ENCODE data around the gene CD44.

Gene CD44

DNA sequence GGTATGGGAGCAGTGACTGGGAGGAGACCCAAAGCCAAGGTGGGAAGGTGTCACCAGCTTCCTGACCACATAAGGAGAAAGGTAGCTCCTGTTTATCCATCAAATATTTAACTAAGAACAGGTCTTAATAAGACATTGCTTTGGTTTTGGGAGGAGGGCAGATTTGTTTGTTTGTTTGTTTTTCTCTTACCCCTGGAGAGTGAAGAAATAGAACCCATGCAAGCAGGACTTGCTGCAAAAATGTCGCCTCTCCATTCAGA lies 26.2 kb upstream of the CD44 start:
- no peak for DNase-seq

GRCh38 chr11:35114906-35115687 lies 23.9 kb upstream of the CD44 start:
- DNase-seq, result no peak

GRCh38 chr11:35115688-35116030 lies 23.3 kb upstream of the CD44 start:
- no peak for DNase-seq

- DNase-seq, result no peak
Measured at GRCh38 chr11:35116245-35116644, 22.7 kb upstream of the CD44 start.

DNA sequence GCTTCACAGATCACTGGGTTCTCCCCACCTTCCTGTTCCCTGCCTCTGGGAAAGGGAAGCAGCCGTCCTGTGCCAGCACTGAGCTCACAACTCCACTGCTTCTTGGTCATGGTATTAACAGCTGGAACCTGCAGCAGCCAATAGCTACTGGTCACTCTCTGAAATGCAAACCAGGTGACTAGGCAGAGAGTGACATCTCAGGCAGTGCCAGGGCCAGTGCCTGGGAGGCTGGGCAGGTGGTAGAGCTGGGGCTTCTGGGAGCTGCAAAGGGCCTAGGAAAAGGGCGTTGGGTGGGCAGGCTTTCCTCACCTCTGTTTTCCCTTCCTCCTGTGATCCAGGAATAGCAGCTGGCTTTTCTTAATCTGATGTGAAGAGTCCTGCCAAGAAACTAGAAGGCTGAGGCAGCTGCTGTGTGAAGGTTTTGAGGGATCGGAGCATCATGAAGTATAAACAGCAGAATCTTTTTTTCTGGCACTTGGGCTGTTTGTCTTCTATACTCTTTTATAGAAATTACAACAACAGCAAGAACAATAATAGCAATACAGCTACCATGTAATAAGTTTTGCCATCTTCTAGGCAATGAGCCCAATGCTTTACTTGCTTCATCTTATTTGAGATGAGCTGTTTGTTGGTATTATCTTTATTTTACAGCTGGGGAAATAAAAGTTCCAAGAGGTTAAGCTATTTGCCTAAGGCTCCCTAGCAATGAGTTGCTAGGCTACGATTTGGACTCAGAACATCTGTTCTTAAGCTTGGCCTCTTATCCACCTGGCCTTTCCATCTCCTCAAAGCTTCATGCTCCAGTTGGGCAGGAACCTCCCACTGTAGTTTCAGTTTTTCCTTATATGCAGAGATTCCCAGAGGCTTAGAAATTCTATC lies 22.0 kb upstream of the CD44 start:
- no peak for DNase-seq

DNA sequence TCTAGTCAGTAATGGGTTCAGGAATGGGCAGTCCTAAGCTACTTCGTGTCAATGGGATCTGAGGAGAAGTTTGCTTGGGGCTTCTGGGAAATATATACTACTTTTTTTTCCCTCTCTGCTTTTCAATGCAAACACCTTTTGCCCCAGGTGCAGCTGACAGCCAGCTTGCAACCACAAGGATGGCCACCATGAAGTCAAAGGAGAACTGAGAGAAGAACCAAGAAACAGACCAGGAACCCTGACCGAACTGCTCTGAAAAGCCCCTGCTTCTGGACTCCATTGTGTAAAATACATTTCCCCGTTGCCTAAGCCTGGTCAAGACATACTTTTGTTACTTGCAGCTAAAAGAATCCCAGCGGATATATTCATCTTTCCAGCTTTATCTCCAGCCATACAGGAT lies 20.1 kb upstream of the CD44 start:
- DNase-seq, result no peak

DNA sequence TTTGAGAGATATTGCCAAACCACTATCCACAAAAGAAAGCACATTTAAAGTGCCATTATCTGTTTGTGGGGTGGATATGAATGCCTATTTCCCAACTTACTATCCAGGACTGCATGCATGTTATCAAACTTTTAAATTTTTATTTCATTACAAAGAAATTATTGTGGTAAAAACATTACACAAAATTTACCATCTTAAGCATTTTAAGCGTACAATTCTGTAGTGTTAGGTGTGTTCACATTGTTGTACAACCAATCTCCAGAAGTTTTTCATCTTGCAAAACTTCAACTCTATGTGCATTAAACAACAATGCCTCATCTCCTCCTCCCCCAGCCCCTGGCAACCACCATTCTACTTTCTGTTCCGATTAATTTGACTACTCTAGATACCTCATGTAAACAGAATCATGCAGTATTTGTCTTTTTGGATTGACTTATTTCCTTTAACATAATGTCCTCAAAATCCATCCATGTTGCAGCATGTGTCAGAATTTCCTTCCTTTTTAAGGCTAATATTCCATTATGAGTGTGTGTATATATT lies 17.6 kb upstream of the CD44 start:
- no peak for DNase-seq

DNA sequence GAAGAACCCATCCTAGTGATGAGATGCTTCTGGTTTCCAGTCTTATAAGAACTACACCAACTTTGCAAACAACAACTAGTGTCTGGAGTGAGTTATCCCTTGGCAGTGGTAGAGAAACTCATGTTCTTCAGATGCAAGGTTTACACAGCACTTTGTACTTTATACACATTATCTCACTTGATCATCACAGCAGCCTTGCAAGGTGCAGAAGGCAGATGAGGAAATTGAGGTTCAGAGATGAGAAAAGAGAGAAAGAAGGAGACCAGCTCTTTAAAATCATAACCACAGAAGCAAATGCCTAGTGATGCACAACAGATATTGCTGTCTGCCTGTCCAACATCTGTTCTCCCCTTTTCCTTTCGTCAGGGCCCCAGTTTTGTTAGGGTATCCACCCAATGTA lies 16.7 kb upstream of the CD44 start:
- DNase-seq, result no peak

DNA sequence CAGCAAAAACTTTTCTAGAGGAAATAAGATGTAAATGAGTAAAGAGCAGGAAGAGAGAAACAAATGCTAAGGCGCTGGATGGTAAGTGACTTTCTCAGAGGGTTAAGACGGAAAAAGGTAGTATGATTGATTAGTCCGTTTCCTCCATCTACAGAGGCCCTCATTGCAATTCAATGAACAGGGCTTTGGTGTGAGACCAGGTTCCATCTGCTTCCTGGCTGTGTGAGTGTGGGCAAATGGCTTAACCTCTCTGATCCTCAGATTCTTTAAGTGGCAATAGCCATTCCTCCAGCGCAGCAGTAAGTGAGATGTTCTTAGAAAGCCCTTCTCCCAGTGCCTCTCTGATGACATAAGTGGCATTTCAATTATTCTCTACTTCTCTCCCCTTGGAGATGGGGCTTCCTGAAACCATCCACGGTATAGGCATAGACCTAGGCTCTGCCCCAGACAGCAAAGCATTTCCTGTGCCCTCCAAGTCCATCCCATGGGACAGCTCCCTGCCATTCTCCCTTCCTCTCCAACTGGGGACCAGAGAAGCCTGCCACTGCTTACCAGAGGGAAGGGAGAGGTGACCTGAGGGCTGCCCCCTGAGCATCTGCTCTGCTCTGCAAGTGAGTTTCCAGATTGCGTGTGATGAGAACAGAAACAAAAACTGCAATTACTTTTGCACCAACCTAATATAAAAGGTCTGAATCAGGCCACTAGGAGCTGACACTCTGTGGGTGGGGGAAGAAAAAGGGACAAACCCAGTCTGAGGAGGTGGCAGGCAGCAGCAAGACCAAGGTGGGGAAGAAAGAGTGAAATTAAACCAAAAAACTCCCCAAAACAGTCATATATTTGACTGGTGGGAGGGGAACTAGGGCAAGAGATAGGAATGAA lies 12.7 kb upstream of the CD44 start:
- DNase-seq, result no peak

DNA sequence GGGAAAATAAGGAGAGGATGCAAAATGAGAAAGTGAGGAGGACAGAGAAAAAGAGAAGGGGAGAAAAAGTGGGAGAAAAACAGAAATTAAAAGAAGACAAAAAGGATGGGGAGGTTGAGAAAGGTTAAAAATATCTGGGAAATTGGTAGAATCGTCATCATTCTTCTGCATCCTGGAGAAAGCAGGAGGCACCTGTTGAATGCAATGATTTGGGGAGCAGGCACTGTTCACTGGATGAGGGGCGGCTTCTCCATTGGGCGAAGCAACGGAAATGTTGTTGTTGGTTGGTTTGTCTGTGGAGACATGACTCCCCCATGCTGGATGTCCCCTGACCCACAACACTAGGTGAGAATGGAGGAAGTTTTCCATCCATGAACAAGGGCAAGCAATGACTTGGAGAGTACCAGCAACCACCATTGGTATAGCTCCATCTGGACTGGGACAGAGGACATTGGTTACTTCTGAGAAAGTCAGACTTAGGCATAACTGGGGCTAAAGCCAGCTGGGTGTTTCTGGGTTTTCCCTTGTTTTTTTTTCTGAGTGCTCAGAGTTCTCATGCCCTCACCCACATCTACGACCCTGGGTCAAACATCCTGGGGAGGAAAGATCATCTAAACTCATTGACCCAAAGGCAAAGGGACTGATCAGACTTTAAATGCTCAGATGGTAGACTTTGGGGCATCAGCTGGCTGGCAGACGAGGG lies 11.9 kb upstream of the CD44 start:
- no peak for DNase-seq

GRCh38 chr11:35127619-35128018 lies 11.4 kb upstream of the CD44 start:
- DNase-seq, result no peak

DNA sequence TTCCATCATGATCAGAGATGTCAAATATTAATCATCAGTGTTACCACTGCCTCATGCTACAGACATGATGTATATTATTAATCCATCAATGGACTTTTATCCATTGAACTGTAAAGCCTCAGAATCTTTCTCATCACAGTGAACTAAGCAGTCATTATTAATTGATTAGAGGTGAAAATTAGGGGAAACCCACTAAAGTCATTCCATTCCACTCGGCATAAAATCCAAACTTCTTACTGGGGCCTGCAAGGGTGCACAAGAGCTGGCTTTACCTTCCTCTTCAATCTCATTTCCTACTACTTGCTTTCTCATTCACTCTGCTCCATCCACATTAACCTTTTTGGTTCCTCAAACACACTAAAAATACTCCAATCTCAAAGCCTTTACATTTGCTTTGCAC lies 7.9 kb upstream of the CD44 start:
- no peak for DNase-seq

DNA sequence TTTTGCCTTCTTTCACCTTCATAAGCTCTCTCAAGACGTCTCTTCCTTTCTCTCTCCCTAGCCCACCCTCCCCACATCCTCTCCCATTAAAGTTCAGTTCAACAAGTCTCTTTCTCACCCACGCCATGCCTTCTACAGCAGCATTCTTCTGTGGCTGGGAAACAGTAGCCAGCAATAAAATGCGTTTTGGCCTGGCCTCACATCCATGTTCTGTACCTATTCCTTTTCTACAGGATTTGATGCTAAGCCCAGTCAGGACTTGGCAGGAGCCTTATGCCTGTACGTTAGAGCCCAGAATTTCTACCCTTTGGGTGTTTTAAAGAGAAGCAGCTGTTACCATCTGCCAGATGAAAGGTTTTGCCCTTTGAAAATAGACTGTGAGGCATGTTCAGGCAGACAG lies 7.1 kb upstream of the CD44 start:
- DNase-seq, result peak; percentile 26

- DNase-seq, result no peak
Measured at GRCh38 chr11:35133656-35134055, 5.3 kb upstream of the CD44 start.

- DNase-seq, result no peak
Measured at GRCh38 chr11:35134403-35135148, 4.4 kb upstream of the CD44 start.

DNA sequence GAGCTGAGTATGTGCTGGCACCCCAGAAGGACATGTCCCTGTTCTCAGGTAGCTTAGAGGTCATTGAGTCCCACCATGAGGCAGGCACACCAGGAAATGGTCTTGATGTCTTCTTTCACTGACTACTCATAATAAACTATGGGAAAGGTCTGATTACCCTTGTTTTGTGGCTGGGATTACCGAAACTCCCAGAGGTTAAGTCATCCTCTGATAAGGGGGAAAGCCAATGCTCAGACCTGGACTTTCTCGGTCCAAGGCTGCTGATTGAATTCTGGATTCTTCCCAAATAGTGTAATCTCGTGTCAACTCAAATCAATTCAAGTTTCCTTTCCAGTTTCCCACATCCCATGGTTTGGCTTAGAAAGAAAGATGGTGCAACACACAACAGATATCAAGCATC lies 3.7 kb upstream of the CD44 start:
- no peak for DNase-seq

DNA sequence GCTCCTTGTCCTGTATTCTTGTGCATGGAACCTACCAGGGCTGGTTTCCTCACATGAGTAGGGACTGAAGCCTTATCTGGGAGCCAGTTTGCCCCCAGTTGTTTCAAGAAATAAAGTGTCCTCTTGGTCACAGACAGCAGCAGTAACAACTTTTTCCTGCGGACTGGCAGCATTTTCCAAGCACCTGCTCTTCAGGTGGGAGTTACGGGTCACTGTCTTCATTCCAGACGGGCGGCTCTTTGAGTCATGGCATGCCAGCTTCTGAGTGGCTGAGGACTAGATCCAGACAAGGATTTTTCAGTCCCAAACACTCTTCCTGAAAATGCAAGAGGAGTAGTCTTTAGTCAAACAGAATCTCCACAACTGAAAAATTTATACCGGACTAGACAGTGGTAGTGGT lies 2.7 kb upstream of the CD44 start:
- DNase-seq, result no peak

- no peak for DNase-seq
Measured at GRCh38 chr11:35138058-35138457, 913 bp upstream of the CD44 start.

DNA sequence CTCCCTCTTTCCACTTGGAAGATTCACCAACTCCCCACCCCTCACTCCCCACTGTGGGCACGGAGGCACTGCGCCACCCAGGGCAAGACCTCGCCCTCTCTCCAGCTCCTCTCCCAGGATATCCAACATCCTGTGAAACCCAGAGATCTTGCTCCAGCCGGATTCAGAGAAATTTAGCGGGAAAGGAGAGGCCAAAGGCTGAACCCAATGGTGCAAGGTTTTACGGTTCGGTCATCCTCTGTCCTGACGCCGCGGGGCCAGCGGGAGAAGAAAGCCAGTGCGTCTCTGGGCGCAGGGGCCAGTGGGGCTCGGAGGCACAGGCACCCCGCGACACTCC lies 397 bp upstream of the CD44 start:
- no peak for DNase-seq

DNA sequence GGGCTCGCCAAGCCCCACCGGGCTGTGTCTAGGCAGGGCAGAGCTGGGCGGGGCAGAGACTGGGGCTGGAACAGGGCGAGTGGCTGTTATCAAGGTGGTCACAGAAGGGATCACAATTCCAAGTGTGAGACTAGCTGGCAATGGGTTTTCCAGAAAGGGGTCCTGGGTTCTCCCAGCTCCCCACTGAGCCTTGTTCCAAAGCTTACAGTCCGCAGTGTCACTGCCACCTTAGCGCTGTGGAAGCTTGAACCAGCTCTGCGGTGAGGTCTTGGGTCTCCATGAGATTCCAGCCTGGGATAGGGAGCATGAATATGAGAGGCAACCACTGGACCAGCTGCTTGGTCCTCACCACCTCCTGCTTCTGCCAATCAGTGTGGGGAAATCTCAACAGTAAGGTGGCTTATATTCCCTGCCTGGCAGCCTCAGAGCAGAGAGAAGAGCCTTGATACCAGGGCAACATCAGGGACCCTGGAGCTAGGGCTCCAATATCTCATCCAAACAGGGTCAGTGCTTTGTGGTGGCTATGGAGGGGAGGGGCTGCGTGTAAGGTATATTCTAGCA lies 831 bp downstream of the CD44 start:
- no peak for DNase-seq

- DNase-seq, result no peak
Measured at GRCh38 chr11:35141071-35141470, 2.1 kb downstream of the CD44 start.

GRCh38 chr11:35141571-35141971 lies 2.6 kb downstream of the CD44 start:
- no peak for DNase-seq

All from NCI-H1694 (cell line).